ENCODE measurements around the gene ABL1.

DNA sequence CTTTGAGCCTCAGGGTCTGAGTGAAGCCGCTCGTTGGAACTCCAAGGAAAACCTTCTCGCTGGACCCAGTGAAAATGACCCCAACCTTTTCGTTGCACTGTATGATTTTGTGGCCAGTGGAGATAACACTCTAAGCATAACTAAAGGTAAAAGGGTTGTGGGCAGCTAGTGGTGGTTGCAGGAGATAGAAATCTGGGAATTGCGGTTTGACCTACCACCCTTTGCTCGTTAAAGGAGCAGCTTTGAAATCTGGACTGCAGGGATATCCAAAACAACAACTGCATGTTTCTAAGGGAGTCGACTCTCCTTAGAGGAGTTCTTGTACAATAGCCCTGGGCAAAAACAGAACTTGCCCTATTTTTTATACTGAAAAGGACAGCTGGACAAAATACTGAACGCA lies 19.0 kb downstream of the ABL1 start:
- TF ChIP-seq, protein P1, sequence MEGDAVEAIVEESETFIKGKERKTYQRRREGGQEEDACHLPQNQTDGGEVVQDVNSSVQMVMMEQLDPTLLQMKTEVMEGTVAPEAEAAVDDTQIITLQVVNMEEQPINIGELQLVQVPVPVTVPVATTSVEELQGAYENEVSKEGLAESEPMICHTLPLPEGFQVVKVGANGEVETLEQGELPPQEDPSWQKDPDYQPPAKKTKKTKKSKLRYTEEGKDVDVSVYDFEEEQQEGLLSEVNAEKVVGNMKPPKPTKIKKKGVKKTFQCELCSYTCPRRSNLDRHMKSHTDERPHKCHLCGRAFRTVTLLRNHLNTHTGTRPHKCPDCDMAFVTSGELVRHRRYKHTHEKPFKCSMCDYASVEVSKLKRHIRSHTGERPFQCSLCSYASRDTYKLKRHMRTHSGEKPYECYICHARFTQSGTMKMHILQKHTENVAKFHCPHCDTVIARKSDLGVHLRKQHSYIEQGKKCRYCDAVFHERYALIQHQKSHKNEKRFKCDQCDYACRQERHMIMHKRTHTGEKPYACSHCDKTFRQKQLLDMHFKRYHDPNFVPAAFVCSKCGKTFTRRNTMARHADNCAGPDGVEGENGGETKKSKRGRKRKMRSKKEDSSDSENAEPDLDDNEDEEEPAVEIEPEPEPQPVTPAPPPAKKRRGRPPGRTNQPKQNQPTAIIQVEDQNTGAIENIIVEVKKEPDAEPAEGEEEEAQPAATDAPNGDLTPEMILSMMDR (IDR thresholded peaks at IDR 0.05; ENCODE audit: low read length): no peak
- no peak for TF ChIP-seq EZH2 (optimal IDR thresholded peaks at IDR 0.05; ENCODE audit: low read depth, low read length)
